Activated CD4-positive, alpha-beta T cell treated with anti-CD3 and anti-CD28 coated beads for 4 hours (primary cell): ENCODE data around the gene KREMEN1.

Source experiments
- DNase-seq, 2 donors: peaks; one replicate each; pipeline ENCODE4 v3.0.0-alpha.2; 2020

The KREMEN1 gene

DNA sequence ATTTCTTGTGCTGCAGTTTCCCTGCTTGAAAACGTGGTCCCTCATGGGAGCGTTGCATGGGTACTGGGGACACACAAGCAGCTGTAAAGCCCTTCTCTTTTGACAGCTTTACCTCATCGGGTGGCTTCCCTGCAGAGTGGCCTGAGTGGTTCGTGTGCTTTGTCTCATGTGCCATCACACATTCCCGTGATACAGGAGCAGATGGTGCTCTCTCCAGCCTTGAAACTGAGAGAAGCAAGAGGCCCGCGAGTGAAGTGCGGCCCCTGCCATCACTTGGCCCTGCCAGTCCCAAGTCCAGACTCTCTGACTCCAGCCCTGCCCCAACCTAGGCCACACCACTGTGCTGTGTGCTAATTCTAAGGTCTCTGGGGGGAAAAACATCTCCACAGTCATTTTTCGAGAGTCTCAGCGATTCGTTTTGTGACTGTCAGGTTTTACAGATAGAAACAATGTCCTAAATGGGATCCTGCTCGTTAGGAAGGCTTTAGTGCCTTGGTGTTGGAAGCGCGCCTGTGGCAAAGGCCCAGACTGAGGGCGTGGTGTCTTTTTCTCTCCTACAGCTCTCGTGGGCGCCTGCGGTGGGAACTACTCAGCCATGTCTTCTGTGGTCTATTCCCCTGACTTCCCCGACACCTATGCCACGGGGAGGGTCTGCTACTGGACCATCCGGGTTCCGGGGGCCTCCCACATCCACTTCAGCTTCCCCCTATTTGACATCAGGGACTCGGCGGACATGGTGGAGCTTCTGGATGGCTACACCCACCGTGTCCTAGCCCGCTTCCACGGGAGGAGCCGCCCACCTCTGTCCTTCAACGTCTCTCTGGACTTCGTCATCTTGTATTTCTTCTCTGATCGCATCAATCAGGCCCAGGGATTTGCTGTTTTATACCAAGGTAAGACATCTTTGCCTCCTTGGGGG lies 64.2 kb downstream of the KREMEN1 start:
- no peak for DNase-seq

DNA sequence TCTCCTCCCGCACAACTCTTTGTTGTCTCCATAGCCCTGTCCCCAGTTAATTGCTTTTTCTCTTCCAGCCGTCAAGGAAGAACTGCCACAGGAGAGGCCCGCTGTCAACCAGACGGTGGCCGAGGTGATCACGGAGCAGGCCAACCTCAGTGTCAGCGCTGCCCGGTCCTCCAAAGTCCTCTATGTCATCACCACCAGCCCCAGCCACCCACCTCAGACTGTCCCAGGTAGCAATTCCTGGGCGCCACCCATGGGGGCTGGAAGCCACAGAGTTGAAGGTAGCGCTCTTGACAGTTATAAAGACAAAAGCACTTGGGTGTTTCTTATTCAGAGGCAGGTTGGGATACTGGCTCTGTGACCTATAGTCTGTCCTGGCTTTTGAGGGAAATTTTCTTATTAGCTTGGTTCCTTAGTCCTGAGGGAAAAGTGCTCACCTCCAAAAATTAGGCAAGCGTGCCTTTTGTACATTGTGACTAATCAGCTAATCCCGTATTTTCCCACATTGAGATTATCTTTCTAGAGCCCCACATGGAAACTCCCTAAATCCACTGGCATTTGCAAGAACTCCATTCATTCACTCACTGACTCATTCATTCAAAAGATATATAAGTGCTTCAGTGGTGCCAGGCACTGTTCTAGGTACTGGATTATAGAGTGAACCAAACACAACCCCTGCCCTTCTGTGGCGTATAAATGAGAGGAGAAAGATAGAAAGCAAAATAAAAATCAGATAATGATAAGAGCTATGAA lies 65.9 kb downstream of the KREMEN1 start:
- DNase-seq: no peak

GRCh38 chr22:29139965-29140782 lies 67.3 kb downstream of the KREMEN1 start:
- no peak for DNase-seq

GRCh38 chr22:29141078-29141688 lies 68.3 kb downstream of the KREMEN1 start:
- no peak for DNase-seq

DNA sequence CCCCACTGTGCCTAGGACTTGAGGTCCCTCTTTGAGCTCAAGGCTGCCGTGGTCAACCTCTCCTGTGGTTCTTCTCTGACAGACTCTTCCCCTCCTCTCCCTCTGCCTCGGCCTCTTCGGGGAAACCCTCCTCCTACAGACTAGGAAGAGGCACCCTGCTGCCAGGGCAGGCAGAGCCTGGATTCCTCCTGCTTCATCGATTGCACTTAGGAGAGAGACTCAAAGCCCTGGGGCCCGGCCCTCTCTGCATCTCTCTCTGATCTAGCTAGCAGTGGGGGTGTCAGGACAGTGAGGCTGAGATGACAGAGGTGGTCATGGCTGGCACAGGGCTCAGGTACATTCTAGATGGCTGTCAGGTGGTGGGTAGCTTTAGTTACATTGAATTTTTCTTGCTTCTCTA lies 69.3 kb downstream of the KREMEN1 start:
- DNase-seq: no peak

- DNase-seq: no peak
Measured at GRCh38 chr22:29143941-29144785, 71.3 kb downstream of the KREMEN1 start.

DNA sequence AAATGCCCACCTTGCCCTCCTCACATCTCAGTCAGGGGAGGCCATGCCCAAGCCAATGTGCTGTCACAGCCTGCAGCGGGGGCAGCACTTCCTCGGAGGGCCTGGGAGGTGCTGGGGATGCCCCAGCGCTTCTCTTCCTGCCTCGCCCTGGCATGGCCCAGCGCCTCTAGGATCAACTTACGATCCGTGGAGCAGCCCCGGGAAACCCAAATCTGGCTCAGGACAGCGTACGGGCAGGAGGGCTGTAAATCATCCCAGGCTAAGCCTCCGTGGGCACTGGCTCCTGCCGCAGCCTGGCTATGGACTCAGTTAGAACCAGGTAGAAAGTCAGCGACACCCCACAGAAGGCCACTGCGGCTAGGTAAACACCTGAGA lies 71.9 kb downstream of the KREMEN1 start:
- DNase-seq: no peak

DNA sequence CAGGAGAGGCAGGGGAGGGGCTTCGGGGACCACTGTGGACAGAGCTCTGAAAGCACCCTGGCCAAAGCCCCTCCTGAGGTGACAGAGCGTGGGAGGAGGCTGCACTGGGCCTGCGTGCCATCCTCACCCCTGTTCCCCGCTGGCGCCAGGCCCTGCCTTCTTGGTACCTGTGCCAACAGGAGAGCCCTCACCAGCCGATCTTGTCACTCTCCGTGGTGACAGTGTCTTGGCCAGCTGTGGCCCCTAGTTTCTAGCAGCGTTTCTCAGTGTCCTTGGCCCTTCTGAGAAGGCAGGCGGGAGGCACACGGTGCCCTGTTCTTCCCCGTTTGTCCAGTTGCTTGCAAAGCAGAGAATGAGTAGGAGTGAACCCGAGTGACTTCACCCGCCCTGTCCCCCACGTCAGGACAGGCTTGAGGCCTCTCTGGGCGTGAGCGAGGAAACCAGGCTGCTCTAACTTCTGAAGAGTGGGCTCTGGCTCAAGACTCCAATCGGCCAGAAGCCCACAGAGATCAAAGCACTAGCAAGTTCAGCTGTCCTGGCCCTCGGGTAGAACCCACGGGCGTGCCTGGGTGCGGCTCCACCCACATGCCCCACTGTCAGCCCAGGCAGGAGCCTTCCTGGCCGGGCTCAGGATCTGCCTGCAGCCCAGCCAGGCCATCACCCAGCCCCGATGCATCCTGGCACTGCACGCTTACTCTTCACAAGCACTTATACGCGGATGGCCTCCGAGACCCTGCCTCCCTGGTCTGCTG lies 72.7 kb downstream of the KREMEN1 start:
- no peak for DNase-seq

DNA sequence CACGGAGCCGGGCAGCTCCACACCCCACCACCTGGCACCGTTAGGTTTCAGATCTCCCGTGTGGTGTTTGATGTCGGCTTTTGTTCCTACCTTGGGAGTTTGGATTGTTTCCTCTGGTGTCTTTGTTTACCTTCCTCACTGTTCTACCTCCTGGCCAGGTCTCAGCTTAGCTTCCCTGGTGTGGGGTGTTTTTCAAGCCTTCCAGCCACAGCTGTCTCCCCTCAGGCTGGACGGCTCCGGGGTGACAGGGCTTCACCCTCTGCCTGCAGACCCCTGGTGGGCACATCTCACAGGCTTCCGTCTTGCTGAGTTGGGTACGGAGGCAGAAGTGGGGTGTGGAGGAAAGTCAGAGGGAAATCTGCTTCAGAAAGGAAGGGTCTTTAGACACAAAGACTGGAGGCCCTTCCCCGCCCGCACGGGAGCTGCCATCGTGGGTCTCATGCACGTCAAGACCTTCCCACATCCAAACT lies 73.3 kb downstream of the KREMEN1 start:
- no peak for DNase-seq

GRCh38 chr22:29146771-29147170 lies 73.9 kb downstream of the KREMEN1 start:
- DNase-seq: no peak

DNA sequence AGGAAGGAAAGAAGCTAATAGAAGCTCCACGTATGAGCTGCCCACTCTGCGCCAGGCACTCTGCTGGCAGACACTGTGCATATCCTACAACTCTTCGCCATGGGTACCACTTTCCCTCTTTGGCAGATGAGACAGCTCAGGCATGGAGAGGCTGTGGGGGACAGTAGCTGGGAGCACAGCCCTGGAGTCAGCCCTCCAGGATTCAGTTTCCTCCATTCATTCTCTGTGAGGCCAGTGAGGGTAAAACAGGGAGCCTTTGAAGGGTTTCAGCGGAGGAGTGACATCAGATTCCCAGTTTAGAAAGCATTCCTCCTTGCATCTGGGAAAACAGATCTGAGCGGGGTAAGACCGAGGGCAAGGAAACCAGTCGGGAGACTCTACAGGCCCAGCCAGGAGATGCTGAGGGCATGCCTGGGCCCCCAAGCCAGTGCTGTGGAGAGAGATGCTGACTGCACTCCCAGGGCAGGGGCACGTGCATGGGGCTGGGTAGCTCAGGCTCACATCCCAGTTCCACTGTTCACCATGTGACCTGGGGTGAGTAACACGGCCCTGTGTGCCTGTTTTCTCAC lies 74.6 kb downstream of the KREMEN1 start:
- no peak for DNase-seq

- DNase-seq: no peak
Measured at GRCh38 chr22:29148036-29148435, 75.2 kb downstream of the KREMEN1 start.

- no peak for DNase-seq
Measured at GRCh38 chr22:29148826-29149225, 76.0 kb downstream of the KREMEN1 start.

DNA sequence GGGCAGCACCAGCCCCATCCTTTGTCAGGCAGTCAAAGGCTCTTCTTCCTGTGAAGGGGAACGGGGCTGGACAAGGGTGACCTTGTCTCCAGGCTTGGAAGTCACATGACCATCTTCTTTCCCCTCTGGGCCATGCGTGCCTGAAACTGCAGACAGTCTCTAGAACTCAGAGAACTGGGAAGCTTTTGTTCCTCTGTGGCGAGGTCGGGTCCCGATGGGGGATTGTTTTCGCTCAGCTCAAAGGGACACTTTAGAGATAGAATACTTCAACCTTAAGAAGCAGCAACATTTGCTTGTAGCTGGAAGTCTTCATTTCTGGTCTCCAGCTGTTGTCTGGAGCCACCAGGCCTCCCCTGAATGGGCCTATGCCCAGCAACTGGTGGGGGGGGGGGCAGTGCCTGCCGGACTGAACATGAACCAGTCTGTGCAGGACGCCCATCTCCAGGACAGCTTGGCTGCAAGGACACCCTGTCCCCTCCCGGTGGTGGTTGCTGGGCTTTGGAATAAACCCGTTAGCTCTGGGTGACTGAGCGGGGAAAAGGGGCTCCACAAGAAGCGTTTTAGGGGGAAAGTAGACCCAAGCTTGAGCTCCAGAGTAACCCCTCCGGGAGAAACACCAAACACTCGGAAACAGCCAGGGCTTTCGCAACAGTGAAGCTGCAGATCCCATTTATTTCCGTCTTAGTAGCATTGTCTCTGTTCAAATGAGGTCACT lies 77.2 kb downstream of the KREMEN1 start:
- DNase-seq: no peak

- no peak for DNase-seq
Measured at GRCh38 chr22:29150701-29151100, 77.9 kb downstream of the KREMEN1 start.

DNA sequence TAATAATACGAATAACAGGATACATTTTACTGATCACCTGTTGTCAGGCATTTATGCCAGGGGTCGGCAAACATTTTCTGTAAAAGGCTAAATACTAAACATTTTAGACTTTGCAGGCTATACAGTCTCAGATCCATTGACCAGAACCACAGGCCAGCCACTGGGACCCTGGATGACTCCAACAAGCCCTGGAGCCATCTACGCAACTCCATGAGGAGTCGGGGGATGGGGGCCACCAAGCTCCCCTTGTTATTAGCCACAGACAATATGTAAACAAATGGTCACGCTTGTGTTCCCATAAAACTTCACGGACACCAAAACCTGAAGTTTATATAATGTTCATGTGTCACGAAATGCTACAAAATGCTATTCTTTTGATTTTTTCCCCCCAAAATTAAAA lies 78.5 kb downstream of the KREMEN1 start:
- no peak for DNase-seq

- no peak for DNase-seq
Measured at GRCh38 chr22:29152045-29152953, 79.5 kb downstream of the KREMEN1 start.

GRCh38 chr22:29152954-29153719 lies 80.3 kb downstream of the KREMEN1 start:
- DNase-seq: no peak
